ENCODE results near the gene S100A14.
"Not testable (repeated sequence)": the region's sequence is repeated elsewhere in the genome, so short reads cannot be mapped to it uniquely, and the experiment has no call there.

GRCh38 chr1:153588033-153588432 lies 28.1 kb downstream of the S100A14 start:
- not testable (repeated sequence) for TF ChIP-seq ZBED1, EHMT2, SOX6 (IDR thresholded peaks at IDR 0.05)

Data from K562 (cell line).